Endothelial cell of hepatic sinusoid (primary cell): ENCODE data around the gene ANKRD1.
"Not testable (repeated sequence)": the region's sequence is repeated elsewhere in the genome, so short reads cannot be mapped to it uniquely, and the experiment has no call there.

Source experiments
- in situ Hi-C: cut with HindIII; loops from 2 replicates; pipeline ENCODE4 v1.10.0; 2017; ENCODE audit warnings: low sequenced_read_pairs

Gene ANKRD1

GRCh38 chr10:90920986-90921666 lies at the start of gene ANKRD1:
Gene ANKRD1, minus strand, starts transcription at chr10:90921087. Its CDS starts 60 bp downstream, at chr10:90921027.
- in situ Hi-C loops: no loop called here

- in situ Hi-C loops: no loop called here
These were observed 49.2 kb upstream of the ANKRD1 start for GRCh38 chr10:90969947-90970673.

- in situ Hi-C loops: no loop called here
These were observed 48.2 kb upstream of the ANKRD1 start for GRCh38 chr10:90969121-90969534.

GRCh38 chr10:90968328-90969081 lies 47.6 kb upstream of the ANKRD1 start:
- in situ Hi-C loops: no loop called here

GRCh38 chr10:90967865-90968264 lies 47.0 kb upstream of the ANKRD1 start:
- in situ Hi-C loops: no loop called here

- in situ Hi-C loops: no loop called here
These were observed 45.3 kb upstream of the ANKRD1 start for GRCh38 chr10:90966146-90966545.

GRCh38 chr10:90965720-90966119 lies 44.8 kb upstream of the ANKRD1 start:
- in situ Hi-C loops: no loop called here

GRCh38 chr10:90964781-90965465 lies 44.0 kb upstream of the ANKRD1 start:
- in situ Hi-C loops: no loop called here

- in situ Hi-C loops: no loop called here
These were observed 42.4 kb upstream of the ANKRD1 start for GRCh38 chr10:90963331-90963730.

GRCh38 chr10:90960355-90960814 lies 39.5 kb upstream of the ANKRD1 start:
- in situ Hi-C loops: no loop called here

GRCh38 chr10:90959826-90960225 lies 38.9 kb upstream of the ANKRD1 start:
- in situ Hi-C loops: no loop called here

GRCh38 chr10:90958781-90959180 lies 37.9 kb upstream of the ANKRD1 start:
- in situ Hi-C loops: no loop called here

GRCh38 chr10:90947030-90947960 lies 26.4 kb upstream of the ANKRD1 start:
- in situ Hi-C loops: no loop called here

GRCh38 chr10:90945491-90946070 lies 24.7 kb upstream of the ANKRD1 start:
- in situ Hi-C loops: no loop called here

- in situ Hi-C loops: no loop called here
These were observed 23.9 kb upstream of the ANKRD1 start for GRCh38 chr10:90944749-90945148.

- in situ Hi-C loops: not testable (repeated sequence)
These were observed 22.1 kb upstream of the ANKRD1 start for GRCh38 chr10:90942980-90943379.

- in situ Hi-C loops: no loop called here
These were observed 18.8 kb upstream of the ANKRD1 start for GRCh38 chr10:90939648-90940047.

GRCh38 chr10:90939116-90939515 lies 18.2 kb upstream of the ANKRD1 start:
- in situ Hi-C loops: no loop called here

GRCh38 chr10:90937645-90938258 lies 16.9 kb upstream of the ANKRD1 start:
- in situ Hi-C loops: no loop called here
